K562 (cell line): ENCODE data around the gene HOGA1. TPM values are rescaled to one million over a fixed set of nuclear protein-coding genes. Genes with fewer than 3 reads are reported as not detected.

Source experiments
- polyA plus RNA-seq, 8 experiments: library from polyadenylated mRNA; depleted of rRNA in 4 of 8; stranded (reverse) in 5 of 8; unstranded in 3 of 8; fragments of >200 nt; fragmentation: Nextera tagmentation in 2 of 8; fragmentation: Illumina TruSeq in 1 of 8; extraction: Ambion mirVana in 2 of 8; extraction: Trizol in 1 of 8; gene quantifications; 2 replicates each; pipeline versions ENCODE4 v1.2.1 to v1.2.3, GENCODE V29; 2011 to 2014; ENCODE audit warnings: inconsistent platforms in 1 of 8, missing spikeins in 1 of 8
- total RNA-seq, 7 experiments: library from RNA; depleted of rRNA in 6 of 7; stranded (reverse); fragments of >200 nt in 6 of 7; fragmentation: Illumina TruSeq in 2 of 7; extraction: Trizol in 2 of 7; gene quantifications; 2 replicates each; pipeline versions ENCODE4 v1.2.1 to v1.2.3, GENCODE V29; 2011 to 2021; ENCODE audit warnings: low replicate concordance in 1 of 7
- TF ChIP-seq, protein P1 (sequence below): fragments of 450-650 bp; IDR thresholded peaks from 2 replicates; pipeline ENCODE4 v1.6.1; 2016; ENCODE audit warnings: low read depth

Gene HOGA1
- total and polyA plus RNA-seq, 9 of the 15 experiments (the other 6 are each of a cell fraction or from before 2014, with no cell fraction given) = not detected

DNA sequence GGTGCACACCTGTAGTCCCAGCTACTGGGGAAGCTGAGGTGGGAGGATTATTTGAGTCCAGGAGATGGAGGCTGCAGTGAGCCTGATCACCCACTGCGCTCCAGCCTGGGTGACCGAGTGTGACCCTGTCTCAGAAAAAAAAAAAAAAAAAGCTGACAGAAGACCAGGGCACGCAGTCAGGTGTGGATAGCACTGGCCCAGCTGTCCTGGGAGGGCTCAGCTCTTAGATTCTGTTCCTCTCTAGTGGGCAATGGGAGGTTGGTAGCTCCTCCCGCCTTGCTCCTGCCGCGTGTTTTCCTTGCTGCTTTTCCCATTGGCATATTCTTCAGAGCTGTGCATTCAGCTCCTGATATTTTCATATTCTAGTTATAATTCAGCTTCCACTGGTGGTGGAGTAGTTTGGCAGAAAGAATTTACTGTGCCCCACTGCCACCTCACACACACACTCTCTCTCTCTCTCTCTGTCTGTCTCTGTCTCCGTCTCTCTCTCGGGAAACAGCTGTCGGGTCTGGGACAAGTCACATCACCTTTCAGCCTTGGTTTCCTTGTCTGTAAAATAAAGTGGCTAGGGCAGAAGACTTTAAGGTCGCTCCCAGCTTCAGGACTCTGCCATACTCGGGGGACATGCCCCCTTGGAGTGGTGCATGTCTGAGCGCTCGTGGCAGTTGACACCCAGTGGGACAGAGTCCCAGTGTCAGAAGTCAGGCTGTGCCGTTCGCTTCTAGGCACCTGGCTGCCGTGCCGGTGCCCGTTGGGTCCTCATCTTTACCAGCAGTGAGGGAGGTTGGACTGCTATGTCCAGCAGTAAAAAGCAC lies 37.5 kb upstream of the HOGA1 start (continued):
- TF ChIP-seq, protein P1, sequence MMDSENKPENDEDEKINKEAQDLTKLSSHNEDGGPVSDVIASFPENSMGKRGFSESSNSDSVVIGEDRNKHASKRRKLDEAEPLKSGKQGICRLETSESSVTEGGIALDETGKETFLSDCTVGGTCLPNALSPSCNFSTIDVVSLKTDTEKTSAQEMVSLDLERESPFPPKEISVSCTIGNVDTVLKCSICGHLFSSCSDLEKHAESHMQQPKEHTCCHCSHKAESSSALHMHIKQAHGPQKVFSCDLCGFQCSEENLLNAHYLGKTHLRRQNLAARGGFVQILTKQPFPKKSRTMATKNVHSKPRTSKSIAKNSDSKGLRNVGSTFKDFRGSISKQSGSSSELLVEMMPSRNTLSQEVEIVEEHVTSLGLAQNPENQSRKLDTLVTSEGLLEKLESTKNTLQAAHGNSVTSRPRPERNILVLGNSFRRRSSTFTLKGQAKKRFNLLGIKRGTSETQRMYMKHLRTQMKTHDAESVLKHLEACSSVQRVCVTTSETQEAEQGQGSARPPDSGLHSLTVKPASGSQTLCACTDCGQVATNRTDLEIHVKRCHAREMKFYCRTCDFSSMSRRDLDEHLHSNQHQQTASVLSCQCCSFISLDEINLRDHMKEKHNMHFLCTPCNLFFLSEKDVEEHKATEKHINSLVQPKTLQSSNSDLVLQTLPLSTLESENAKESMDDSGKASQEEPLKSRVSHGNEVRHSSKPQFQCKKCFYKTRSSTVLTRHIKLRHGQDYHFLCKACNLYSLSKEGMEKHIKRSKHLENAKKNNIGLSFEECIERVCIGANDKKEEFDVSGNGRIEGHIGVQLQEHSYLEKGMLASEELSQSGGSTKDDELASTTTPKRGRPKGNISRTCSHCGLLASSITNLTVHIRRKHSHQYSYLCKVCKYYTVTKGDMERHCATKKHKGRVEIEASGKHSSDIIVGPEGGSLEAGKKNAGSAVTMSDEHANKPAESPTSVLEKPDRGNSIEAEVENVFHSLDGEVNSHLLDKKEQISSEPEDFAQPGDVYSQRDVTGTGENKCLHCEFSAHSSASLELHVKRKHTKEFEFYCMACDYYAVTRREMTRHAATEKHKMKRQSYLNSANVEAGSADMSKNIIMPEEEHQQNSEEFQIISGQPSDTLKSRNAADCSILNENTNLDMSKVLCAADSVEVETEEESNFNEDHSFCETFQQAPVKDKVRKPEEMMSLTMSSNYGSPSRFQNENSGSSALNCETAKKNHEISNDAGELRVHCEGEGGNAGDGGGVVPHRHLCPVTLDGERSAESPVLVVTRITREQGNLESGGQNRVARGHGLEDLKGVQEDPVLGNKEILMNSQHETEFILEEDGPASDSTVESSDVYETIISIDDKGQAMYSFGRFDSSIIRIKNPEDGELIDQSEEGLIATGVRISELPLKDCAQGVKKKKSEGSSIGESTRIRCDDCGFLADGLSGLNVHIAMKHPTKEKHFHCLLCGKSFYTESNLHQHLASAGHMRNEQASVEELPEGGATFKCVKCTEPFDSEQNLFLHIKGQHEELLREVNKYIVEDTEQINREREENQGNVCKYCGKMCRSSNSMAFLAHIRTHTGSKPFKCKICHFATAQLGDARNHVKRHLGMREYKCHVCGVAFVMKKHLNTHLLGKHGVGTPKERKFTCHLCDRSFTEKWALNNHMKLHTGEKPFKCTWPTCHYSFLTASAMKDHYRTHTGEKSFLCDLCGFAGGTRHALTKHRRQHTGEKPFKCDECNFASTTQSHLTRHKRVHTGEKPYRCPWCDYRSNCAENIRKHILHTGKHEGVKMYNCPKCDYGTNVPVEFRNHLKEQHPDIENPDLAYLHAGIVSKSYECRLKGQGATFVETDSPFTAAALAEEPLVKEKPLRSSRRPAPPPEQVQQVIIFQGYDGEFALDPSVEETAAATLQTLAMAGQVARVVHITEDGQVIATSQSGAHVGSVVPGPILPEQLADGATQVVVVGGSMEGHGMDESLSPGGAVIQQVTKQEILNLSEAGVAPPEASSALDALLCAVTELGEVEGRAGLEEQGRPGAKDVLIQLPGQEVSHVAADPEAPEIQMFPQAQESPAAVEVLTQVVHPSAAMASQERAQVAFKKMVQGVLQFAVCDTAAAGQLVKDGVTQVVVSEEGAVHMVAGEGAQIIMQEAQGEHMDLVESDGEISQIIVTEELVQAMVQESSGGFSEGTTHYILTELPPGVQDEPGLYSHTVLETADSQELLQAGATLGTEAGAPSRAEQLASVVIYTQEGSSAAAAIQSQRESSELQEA = no peak
- TF ChIP-seq, all 486 proteins: peak for 0
